AG04449 (cell line): ENCODE measurements around the gene VPS52.
"Not testable (repeated sequence)": the region's sequence is repeated elsewhere in the genome, so short reads cannot be mapped to it uniquely, and the experiment has no call there.

Experiments
- CTCF ChIA-PET: fragments of 350-600 bp; formaldehyde crosslinking; extraction: SDS; loops from one replicate; lab custom pipeline; 2021; ENCODE audit warnings: antibody characterized with exemption; lab: Yijun Ruan, JAX
- POLR2A ChIA-PET: fragments of 400-600, 350-600 bp; formaldehyde crosslinking; extraction: SDS; loops from one replicate; lab custom pipeline; 2020; ENCODE audit warnings: antibody characterized with exemption, inconsistent platforms; lab: Yijun Ruan, JAX
- DNase-seq: peaks from one replicate; pipeline ENCODE4 v3.0.0-alpha.2; 2010; ENCODE audit warnings: low read depth, low spot score
- H3K4me3 ChIP-seq: 2 replicates; pipeline ENCODE4 v1.5.1; 2011; ENCODE audit warnings: low read depth, mild to moderate bottlenecking, control low read depth, low read length
- CTCF ChIP-seq: IDR thresholded peaks from one replicate; pipeline ENCODE4 v1.5.1; 2011; ENCODE audit warnings: mild to moderate bottlenecking, moderate library complexity, low read length, control low read depth, inconsistent platforms; ENCODE audit not compliant: insufficient read depth; ENCODE audit errors: missing control alignments

The VPS52 gene

GRCh38 chr6:33288141-33288920, 16.7 kb upstream of the VPS52 start:
- ChIA-PET POLR2A (interaction anchor here (0.7 to 4.2 kb wide), 8 partner anchors 9 to 37 kb away, joined by 3 to 57 read pairs (median 6); partner anchors contain the start of genes B3GALT4, RGL2, RPS18 and TAPBP), CTCF (interaction anchor here (0.9 to 7.3 kb wide), 7 partner anchors 9 to 103 kb away, joined by 3 to 52 read pairs (median 4); partner anchors contain the start of genes B3GALT4, RGL2, RPS18 and VPS52)
- no peak for TF ChIP-seq CTCF
- no peak for DNase-seq
- peak overlapping the region; percentile 94 for H3K4me3 ChIP-seq

GRCh38 chr6:33286946-33287914, 15.6 kb upstream of the VPS52 start:
- peak overlapping the region; percentile 94 for H3K4me3 ChIP-seq
- CTCF ChIA-PET: interaction anchor here (0.9 to 7.3 kb wide), 5 partner anchors 10 to 104 kb away, joined by 3 to 52 read pairs (median 4); partner anchors contain the start of genes B3GALT4 and RGL2

GRCh38 chr6:33285214-33285613, 13.5 kb upstream of the VPS52 start:
- H3K4me3 ChIP-seq, POLR2A ChIA-PET, DNase-seq, CTCF ChIA-PET: not testable (repeated sequence)

More at GRCh38 chr6:33286946-33287914, 15.6 kb upstream of the VPS52 start:
- DNase-seq: no peak
- TF ChIP-seq CTCF: no peak
- POLR2A ChIA-PET: interaction anchor here (4.2 kb wide), 1 partner anchor 9 kb away, joined by 57 read pairs; the partner anchor contains the start of gene B3GALT4

- CTCF ChIA-PET: interaction anchor here (0.8 to 6.1 kb wide), 4 partner anchors 9 to 126 kb away, joined by 3 to 41 read pairs (median 4); partner anchors contain the start of genes PFDN6, RGL2 and WDR46
- no peak overlapping the region for H3K4me3 ChIP-seq
- no peak for DNase-seq
- POLR2A ChIA-PET: no interaction called here
- TF ChIP-seq CTCF: no peak
These were observed 8.9 kb upstream of the VPS52 start for GRCh38 chr6:33280539-33280938.

- ChIA-PET CTCF (interaction anchor here (0.8 to 6.1 kb wide), 4 partner anchors 9 to 40 kb away, joined by 3 to 41 read pairs (median 4); partner anchors contain the start of genes PFDN6, RGL2 and WDR46), POLR2A (interaction anchor here (3.9 kb wide), 1 partner anchor 8 kb away, joined by 57 read pairs; the partner anchor contains the start of genes PFDN6 and WDR46)
- peak; percentile 72 for TF ChIP-seq CTCF
- H3K4me3 ChIP-seq: no peak overlapping the region
- no peak for DNase-seq
These were observed 8.4 kb upstream of the VPS52 start for GRCh38 chr6:33279971-33280511.

- DNase-seq: no peak
- TF ChIP-seq CTCF: no peak
- ChIA-PET CTCF (interaction anchor here (1.0 to 6.1 kb wide), 2 partner anchors 10 to 20 kb away, joined by 3 to 41 read pairs; partner anchors contain the start of genes PFDN6 and WDR46), POLR2A (interaction anchor here (3.9 kb wide), 1 partner anchor 9 kb away, joined by 57 read pairs; the partner anchor contains the start of genes PFDN6 and WDR46)
- no peak overlapping the region for H3K4me3 ChIP-seq
These were observed 7.6 kb upstream of the VPS52 start for GRCh38 chr6:33279257-33279695.
